SK-N-SH treated with all-trans-retinoic acid at 6 μM for 48 hours (cell line): ENCODE data around the gene TMEM200B.
"Not testable (repeated sequence)": the region's sequence is repeated elsewhere in the genome, so short reads cannot be mapped to it uniquely, and the experiment has no call there.

Source experiments
- CREB5 ChIP-seq: fragments of 250-450 bp; sonication (Bioruptor Pico); IDR thresholded peaks from 2 replicates; pipeline ENCODE4 v1.5.1; 2020; ENCODE audit warnings: low read depth, mild to moderate bottlenecking, moderate library complexity
- ESRRG ChIP-seq: fragments of 250-450 bp; sonication (Bioruptor Pico); IDR thresholded peaks from 2 replicates; pipeline ENCODE4 v1.6.1; 2021; ENCODE audit warnings: mild to moderate bottlenecking
- PPARA ChIP-seq: fragments of 250-450 bp; sonication (Bioruptor Pico); IDR thresholded peaks from 2 replicates; pipeline ENCODE4 v1.5.0; 2020; ENCODE audit warnings: mild to moderate bottlenecking, borderline replicate concordance
- RARB ChIP-seq: fragments of 250-450 bp; sonication (Bioruptor Pico); IDR thresholded peaks from 2 replicates; pipeline ENCODE4 v1.8.0; 2021; ENCODE audit warnings: mild to moderate bottlenecking, moderate library complexity
- TCF4 ChIP-seq: fragments of 250-450 bp; sonication (Bioruptor Pico); IDR thresholded peaks from 2 replicates; pipeline ENCODE4 v1.8.0; 2021; ENCODE audit warnings: mild to moderate bottlenecking, moderate library complexity, borderline replicate concordance
- ZC3H10 ChIP-seq: fragments of 250-450 bp; sonication (Bioruptor Pico); IDR thresholded peaks from 2 replicates; pipeline ENCODE4 v1.5.1; 2021; ENCODE audit warnings: mild to moderate bottlenecking, moderate library complexity
- ZFP3 ChIP-seq: fragments of 250-450 bp; sonication (Bioruptor Pico); IDR thresholded peaks from 2 replicates; pipeline ENCODE4 v1.5.0; 2020; ENCODE audit warnings: mild to moderate bottlenecking, moderate library complexity
- TF ChIP-seq, protein P1 (sequence below): fragments of 250-450 bp; sonication (Bioruptor Pico); IDR thresholded peaks from 2 replicates; pipeline ENCODE4 v1.8.0; 2020; ENCODE audit warnings: mild to moderate bottlenecking, moderate library complexity, borderline replicate concordance
- TF ChIP-seq, protein P2 (sequence below): fragments of 250-450 bp; sonication (Bioruptor Pico); IDR thresholded peaks from 2 replicates; pipeline ENCODE4 v1.5.0; 2020; ENCODE audit warnings: mild to moderate bottlenecking, moderate library complexity

DNA sequence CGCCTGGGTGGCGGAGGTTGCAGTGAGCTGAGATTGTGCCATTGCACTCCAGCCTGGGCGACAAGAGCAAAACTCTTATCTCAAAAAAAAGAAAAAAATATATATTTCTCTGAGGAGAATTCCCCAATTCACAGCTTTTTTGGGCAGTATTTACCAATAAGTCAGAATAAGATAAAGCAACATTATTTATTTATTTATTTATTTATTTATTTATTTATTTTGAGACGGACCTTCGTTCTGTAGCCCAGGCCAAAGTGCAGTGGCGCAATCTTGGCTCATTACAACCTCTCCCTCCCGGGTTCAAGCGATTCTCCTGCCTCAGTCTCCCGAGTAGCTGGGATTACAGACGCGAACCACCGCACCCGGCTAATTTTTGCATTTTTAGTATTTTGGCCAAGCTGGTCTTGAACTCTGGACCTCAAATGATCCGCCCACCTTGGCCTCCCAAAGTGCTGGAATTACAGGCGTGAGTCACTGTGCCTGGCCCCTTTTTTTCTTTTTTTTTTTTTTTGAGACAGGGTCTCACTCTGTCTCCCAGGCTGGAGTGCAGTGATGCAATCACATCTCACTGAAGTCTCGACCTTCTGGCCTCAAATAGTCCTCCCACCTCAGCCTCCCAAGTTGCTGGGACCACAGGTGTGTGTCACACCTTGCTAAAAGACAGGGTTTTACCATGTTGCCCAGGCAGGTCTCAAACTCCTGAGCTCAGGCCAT lies 43.6 kb downstream of the TMEM200B start:
- TF ChIP-seq ZC3H10, RARB, ESRRG, CREB5, ZFP3, TCF4, PPARA (CRISPR knock-in tag): not testable (repeated sequence)
- TF ChIP-seq, protein P1, sequence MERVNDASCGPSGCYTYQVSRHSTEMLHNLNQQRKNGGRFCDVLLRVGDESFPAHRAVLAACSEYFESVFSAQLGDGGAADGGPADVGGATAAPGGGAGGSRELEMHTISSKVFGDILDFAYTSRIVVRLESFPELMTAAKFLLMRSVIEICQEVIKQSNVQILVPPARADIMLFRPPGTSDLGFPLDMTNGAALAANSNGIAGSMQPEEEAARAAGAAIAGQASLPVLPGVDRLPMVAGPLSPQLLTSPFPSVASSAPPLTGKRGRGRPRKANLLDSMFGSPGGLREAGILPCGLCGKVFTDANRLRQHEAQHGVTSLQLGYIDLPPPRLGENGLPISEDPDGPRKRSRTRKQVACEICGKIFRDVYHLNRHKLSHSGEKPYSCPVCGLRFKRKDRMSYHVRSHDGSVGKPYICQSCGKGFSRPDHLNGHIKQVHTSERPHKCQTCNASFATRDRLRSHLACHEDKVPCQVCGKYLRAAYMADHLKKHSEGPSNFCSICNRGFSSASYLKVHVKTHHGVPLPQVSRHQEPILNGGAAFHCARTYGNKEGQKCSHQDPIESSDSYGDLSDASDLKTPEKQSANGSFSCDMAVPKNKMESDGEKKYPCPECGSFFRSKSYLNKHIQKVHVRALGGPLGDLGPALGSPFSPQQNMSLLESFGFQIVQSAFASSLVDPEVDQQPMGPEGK (CRISPR knock-in tag) = not testable (repeated sequence)
- TF ChIP-seq, protein P2, sequence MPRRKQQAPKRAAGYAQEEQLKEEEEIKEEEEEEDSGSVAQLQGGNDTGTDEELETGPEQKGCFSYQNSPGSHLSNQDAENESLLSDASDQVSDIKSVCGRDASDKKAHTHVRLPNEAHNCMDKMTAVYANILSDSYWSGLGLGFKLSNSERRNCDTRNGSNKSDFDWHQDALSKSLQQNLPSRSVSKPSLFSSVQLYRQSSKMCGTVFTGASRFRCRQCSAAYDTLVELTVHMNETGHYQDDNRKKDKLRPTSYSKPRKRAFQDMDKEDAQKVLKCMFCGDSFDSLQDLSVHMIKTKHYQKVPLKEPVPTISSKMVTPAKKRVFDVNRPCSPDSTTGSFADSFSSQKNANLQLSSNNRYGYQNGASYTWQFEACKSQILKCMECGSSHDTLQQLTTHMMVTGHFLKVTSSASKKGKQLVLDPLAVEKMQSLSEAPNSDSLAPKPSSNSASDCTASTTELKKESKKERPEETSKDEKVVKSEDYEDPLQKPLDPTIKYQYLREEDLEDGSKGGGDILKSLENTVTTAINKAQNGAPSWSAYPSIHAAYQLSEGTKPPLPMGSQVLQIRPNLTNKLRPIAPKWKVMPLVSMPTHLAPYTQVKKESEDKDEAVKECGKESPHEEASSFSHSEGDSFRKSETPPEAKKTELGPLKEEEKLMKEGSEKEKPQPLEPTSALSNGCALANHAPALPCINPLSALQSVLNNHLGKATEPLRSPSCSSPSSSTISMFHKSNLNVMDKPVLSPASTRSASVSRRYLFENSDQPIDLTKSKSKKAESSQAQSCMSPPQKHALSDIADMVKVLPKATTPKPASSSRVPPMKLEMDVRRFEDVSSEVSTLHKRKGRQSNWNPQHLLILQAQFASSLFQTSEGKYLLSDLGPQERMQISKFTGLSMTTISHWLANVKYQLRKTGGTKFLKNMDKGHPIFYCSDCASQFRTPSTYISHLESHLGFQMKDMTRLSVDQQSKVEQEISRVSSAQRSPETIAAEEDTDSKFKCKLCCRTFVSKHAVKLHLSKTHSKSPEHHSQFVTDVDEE (CRISPR knock-in tag) = not testable (repeated sequence)
